Posterior cingulate gyrus (tissue), 11 donors: Measurements from ENCODE around the gene CELSR2.
"Not testable (repeated sequence)": the region's sequence is repeated elsewhere in the genome, so short reads cannot be mapped to it uniquely, and the experiment has no call there.

Source experiments
- DNase-seq, 10 donors: peaks; one replicate each; pipeline versions ENCODE4 v3.0.0 to v3.0.0-alpha.2; 2020 to 2021; ENCODE audit warnings: mixed read lengths in 3 of 10
- intact Hi-C: fragments of 100-400 bp; cut with DNase I; formaldehyde crosslinking; loops from one replicate; pipeline ENCODE4 v1.15.1; 2023

CELSR2 gene

DNA sequence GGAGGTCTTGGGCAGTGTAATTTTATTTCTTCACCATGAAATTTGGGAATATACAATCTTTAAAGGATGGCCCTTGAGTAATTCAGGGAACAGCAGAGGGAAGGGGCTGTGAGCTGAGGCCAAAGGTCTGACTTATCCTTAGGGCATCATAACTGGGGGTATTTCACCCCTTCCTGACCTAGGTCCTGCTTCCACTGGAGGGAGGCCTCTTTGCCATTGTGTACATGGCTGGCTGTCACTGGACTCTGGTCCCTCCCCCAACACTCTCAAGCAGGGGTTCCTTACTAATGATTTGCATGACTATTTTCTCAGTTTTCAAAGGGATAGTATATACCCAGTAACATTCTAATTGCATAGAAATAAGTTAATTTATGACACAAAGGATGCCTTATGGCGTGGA, 40.8 kb downstream of the CELSR2 start:
- DNase-seq, result peak in 1 of 10 donors; percentile 2
- intact Hi-C loops, result no loop called here

DNA sequence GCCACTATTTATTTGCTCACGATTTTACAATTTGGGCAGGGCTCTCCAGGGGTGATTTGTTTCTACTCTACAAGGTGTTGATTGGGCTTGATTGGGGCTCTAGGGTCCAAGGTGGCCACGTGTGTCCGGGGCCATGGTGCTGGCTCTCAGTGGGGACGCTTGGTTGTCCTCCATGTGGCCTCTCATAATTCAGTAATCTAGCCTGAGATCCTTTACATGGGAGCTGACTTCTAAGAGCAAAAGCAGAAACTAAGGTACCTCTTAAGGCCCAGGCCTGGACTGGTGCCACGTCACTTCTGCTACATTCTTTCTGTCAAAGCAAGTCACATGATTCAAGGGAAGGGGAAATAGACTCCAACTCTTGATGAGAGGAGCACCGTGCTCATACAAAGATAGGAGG, 41.7 kb downstream of the CELSR2 start:
- peak in 1 of 10 donors; percentile 14 for DNase-seq
- intact Hi-C loops, result no loop called here

DNA sequence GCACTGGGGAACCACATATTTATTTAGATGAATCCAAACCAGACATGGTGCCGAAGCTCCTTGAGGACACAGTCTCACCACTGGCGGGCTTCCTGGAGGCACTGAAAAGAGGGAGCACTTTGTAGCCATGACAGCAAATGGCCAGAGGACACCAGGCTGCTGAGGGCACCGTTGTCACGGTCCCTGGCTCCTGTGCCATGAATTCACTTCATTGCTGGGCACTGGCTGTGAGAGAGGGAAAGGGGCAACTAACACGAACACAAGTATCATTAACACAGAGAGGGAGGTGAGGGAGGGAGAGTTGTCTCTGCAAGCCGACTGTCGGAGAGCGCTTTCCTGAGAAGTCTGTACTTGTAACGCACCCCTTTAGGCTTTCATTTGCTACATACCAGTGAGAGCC, 43.0 kb downstream of the CELSR2 start:
- peak in 1 of 10 donors; percentile 13 for DNase-seq
- intact Hi-C loops, result no loop called here

DNA sequence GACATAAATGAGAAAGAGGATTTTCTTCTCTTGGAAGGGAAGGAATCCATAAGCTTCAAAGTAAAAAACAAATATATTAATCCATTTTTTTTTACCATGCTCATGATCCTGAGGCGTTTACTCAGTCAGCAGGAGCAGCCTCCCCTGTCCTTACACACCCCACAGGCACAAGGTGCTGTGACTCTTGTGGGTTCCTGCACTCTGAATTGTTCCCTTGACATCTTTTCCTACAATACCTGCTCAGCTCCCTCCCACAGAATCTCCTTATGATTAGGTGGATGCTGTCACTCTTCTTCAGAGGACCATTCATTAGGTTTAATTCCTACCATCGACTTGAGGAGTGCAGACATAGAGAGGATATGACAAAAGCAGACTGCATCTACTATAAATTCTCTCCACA, 43.7 kb downstream of the CELSR2 start:
- no peak for DNase-seq
- intact Hi-C loops, result no loop called here

DNA sequence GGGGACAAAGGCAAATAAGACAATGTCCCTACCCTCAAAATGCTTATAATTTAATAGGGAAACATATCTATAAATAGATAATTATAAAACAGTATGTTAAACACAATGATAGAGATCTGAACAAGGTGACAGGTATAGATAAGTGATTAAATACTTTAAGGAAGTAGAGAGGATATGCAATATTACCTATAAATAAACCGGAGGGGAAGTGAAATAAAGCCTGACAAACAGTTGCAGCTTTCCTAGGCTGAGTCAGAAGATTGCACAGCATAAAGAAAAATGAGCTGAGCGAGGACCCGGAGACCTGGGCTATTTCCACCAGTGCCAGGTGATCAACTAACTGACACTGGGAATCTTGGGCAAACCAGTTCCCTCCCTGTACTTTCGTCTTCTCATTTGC, 45.1 kb downstream of the CELSR2 start:
- DNase-seq, result no peak
- intact Hi-C loops, result no loop called here

DNA sequence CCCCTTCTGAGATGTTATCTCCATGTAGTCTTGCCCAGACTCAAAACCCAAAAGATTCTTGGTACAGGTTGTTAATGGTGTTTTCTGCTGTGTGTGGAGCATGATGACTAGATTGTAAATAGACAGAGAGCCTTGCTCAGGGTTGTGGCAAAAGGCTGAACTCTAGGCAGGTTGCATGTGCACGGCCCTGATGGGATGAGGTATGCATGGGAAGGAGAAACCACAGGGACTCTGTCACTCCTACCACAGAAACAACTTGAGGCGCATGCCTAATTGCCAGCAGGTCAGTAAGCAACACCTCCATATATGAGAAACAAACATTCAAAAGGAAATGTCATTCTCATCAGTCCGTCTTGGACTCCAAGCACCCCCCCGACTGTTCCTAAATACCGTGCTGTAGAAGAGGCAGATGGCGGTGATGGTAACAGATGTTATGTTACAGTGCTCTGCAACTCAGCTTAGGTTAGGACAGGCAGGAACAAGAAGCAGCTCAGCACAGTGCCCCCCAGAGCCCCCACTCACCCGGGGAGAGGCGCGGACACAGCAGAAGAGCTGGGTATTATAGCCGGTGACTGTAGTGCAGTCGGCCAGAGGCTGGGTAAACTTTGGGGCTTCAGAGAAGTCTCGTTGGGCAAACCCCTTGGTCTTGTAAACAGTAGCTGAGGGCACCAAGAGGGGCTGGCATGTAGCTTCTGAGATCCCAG, 46.5 kb downstream of the CELSR2 start:
- no peak for DNase-seq
- intact Hi-C loops, result no loop called here

DNA sequence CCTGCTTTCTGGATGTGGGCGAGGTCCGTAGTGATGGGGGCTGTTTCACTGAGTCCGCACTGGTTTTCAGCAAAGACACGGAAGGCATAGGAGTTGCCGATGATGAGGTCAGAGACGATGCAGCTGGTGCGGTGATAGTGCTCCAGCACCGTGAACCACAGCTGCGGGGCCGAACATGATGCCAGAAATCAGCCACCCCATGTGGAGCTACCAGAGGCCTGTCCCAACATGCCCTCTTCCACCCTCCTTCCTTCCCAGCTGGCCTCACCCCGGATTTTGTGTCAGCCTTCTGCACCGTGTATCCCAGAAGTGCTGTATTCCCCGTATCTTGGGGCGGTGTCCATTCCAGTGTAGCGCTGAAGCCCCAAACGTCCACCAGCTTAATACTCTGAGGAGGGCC, 47.4 kb downstream of the CELSR2 start:
- intact Hi-C loops, result no loop called here

DNA sequence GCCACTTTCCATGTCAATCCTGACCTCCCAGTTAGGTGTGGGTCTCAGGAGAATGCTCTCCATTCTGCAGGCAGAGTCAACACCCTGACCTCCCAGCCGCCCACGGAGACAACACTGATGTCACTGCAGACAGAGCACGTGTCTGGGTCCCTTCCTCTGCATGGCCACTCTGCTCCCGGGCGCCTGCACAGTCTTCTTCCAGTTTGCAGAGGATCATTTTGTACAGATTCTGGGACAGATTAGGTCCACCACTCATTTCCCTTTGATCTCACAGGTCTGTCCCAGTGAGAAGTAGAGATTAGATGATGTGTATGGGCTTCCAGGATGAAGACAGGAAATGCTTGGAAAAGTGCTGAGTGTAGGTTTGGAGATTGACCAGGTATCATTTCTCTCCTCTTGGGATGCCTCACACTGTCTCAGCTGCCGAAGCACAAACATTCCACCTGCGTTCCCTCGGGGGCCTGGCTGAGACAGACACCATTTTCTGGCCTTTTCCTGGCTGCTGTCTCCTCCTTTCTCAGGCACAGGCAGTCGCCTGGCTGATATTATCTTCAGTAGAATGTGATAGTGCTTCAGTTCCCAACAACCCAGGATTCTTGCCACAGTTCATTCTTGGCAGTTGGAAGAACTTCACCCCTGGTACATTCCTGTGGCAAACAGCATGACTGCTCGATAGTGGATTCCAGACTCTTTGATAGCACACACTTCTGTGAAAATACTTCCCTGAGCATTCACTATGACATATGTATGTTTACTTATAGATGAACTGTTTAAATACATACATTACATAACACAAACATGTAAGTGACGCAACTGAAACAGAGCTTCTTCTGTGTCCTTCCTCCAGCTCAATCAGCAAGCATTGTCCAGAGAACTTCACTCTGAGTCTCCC, 49.6 kb downstream of the CELSR2 start:
- intact Hi-C loops, result no loop called here
- DNase-seq, result peak in 7 of 10 donors; percentile 62 to 96 (median 76)

More for the DNA sequence above, 47.4 kb downstream of the CELSR2 start:
- no peak for DNase-seq

DNA sequence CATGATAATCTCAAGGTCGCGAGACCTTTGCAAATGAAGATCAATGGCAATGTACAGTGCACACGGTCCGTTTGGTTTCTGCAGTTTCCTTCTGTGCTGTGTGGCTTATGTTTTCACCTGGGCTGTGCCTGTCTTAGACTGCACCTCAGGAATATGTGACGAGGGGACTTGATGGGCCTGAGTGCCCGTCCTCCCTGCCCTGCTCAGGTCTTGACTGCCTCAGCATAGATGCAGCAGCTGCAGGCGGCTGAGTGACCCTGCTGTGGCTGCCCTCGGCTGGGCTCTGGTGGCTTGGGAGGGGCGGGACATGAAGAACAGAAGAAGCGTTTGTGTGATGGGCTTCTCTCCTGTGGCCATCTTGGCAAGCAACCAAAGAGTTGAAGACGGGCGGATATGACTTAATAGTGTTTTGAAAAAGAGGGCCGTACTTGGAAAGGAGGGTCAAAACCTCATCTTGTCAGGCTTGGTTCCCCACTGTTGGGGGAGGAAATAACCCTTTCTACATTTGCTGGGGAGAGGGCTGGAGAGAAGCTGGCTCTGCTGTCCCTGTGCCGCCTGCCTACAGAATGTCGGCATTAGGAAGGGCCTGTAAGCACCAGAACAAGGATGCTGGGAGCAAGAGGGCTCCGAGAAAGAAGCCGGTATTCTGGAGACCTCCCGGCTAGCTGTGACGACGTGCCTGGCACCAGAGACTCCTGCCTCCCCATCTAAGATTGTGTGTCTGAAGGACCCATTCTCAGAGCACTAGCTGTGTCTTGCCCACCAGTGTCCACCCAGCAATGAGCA, 50.4 kb downstream of the CELSR2 start:
- peak; percentile 74 to 98 (median 87) for DNase-seq
- intact Hi-C loops, result no loop called here

DNA sequence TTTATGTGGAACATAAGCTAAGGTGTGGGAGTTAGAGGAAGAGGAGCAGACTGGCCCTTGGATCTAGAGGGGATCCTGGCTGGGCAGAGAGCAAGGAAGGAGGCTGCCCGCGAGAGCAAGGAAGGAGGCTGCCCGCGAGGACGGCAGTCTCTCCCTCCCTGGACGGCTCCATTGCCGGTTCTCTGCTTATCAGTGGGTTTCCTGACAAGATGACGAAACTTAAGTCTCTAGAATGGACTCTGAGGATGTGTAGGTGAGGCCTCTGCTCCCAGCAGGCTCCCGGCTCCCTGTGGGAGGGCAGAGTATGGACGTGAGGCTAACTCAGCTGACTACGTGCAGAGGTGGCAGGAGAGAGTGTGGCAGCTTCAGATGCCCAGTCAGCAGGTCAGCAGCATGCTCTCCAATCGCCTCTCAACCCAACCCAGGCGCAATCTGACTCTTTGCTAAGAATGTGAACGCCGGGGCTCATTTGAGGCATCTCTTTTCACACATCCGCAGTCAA, 51.4 kb downstream of the CELSR2 start:
- intact Hi-C loops, result no loop called here
- DNase-seq, result no peak

DNA sequence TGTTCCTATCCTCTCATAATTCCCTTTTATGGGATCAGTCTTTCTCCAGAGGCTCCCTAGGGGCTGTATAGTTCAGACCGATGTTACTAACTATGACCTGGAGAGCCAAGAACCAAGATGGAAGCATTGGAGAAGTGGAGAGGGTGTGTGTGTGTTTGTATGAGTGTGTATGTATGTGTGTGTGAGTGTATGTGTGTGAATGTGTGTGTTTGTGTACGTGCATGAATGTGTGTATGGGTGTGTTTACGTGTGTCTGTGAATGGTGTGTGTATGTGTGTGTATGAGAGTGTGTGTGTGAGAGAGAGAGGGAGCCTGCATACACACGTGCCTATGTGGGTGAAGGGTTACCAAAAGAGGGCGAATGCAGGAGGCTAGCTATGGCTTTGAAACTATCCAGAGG, 52.5 kb downstream of the CELSR2 start:
- DNase-seq, result no peak
- intact Hi-C loops, result no loop called here

DNA sequence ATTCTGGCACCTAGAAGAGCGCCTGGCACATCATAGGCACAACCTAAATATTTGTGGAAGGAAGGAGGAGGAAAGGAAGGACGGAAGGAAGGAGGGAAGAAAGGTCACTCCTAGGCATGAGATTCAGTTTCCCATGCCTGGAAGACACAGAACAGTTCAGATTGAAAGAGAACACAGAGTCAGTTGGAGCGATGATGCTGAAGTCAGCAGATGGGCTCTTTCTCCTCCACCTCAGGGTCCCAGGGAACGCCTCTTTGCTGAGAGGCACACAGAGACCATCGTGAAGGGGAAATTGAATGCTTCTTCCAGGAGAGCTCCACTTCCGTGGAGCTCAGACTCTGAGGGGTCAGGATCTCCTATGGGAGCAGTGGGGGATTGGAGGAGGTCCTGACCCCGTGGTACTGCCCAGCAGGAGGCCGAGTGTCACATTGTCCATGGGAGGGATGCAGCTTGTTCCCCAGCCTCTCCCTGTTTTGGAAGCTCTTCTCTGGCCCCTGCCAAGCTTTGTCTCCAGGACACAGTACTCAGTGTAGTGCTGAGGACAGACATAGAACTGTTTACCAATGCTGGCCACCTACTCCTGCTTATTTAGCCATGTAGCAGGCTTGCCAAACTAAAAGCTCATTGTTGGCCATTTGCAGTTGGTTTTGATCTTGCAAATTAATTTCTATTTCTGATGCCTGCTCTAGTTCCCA, 55.0 kb downstream of the CELSR2 start:
- intact Hi-C loops, result loop anchor here (2.0 kb wide), 1 partner anchor 22 kb away; the partner anchor contains the start of gene PSRC1
- peak; percentile 69 to 97 (median 82) for DNase-seq

DNA sequence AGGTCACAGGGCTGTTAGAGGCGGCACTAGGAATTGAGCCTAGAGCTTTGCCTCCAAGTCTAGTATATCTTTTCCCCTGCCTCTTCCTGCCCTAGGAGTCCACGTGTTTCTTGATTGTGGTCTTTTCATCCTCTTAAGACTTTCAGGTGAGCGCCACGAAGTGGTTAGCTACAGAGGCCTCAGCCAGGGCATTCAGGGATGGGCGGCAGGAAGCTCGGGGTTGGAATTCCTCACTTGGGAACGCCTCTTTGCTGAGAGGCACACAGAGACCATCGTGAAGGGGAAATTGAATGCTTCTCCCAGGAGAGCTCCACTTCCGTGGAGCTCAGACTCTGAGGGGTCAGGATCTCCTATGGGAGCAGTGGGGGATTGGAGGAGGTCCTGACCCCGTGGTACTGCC, 56.7 kb downstream of the CELSR2 start:
- intact Hi-C loops, result loop anchor here (2.0 kb wide), 1 partner anchor 23 kb away; the partner anchor contains the start of gene PSRC1
- not testable (repeated sequence) for DNase-seq

DNA sequence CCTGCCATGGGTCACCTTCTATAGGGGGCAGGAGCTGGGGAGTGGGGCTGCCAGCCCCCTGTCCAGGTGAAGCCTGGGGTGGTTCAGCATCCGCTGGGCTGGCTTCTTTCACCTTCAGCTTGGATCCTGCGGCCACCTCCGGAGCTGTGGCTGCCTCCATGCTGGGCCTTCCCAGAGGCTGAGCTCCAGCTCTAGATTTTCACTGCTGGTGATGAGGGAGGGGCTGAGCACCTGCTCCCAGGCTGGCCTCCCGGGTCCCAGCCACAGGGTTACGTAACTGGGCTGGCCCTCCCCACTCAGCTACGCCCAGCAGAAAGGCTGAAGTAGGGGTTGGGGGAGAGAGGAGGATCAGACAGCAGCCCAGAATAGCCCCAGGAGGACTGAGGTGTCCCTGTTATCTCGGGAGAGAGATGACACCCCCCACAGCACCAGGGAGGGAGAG, 57.5 kb downstream of the CELSR2 start, which contains the start of gene MYBPHL:
Gene MYBPHL, minus strand, starts transcription at position 180 of the 442 bp plus-strand sequence. Its CDS starts 20 bp downstream, at position 160.
- intact Hi-C loops, result no loop called here
- DNase-seq, result peak in 3 of 10 donors; percentile 41 to 85 (median 75)

DNA sequence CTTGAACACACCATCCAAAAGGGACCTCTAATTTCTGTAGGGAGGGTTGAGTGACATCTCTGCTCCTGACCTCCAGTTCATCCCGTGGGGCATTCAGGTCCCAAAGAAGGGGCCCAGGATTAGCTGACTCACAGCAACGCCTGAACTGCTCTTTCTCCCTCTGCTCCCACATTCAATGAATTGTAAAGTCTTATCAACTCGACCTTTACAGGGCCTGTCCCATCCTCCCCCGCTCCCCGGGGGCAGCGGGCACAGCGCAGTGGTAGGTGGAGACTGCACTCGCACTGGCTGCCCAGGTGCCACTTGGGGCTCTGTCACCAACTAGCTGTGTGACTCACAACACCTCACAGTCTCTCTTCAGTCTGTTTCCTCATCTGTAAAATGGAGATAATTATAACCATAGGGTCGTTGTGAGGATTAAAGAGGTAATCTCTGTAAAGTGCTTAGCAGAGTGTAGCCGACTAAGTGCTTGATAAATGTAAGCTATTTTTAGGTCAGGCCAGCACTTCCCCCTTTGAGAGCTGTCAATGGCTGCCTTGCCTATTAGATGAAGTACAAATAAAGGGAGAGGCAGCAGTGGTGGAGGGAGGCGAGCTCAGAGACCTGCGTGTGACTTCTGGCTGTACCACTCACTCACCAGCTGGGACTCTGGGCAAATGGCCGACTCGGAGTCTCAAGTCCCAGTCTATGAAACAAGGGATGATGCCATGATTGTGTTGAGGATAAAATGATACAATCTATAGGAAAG, 58.1 kb downstream of the CELSR2 start:
- intact Hi-C loops, result no loop called here
- peak in 7 of 10 donors; percentile 48 to 93 (median 58) for DNase-seq

DNA sequence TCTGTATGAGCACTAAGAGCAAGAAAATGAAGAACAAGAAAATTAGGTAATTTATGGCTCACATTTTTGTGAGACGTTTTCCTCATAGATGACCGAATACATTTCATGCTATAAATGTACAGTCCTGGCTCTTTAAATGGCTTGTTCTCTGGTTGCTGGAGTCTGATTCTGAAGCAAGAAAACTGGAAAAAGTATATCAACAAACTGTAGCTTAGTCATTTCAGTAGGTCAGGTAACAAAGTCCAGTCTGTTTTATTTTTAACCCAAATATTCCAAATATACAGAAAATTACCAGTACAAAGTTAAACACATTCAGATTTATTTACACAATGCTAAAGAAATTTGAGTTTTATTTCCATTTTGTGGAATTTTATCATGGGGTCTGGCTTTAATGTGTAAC, 60.0 kb downstream of the CELSR2 start:
- DNase-seq, result no peak
- intact Hi-C loops, result no loop called here

DNA sequence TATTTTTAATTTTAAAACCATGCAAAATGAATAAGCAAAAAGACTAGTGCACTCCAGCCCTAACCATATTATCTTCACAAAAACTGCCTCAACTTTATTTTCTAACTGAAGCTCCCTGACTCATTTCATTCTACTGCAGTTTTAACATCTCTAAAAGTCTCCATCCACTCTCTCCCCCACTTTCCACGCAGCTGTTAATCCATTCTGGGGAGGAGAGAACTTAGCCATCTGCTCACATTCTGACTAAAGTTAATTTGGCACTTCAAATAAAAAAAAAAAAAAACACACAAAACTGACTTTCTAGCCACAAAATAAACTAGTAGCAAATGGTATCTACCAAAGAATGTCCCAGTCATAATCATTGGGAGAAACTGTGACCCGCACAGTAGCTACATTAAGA, 62.9 kb downstream of the CELSR2 start:
- no peak for DNase-seq
- intact Hi-C loops, result loop anchor here (10.0 kb wide), 1 partner anchor 83 kb away; the partner anchor contains the start of gene SORT1

DNA sequence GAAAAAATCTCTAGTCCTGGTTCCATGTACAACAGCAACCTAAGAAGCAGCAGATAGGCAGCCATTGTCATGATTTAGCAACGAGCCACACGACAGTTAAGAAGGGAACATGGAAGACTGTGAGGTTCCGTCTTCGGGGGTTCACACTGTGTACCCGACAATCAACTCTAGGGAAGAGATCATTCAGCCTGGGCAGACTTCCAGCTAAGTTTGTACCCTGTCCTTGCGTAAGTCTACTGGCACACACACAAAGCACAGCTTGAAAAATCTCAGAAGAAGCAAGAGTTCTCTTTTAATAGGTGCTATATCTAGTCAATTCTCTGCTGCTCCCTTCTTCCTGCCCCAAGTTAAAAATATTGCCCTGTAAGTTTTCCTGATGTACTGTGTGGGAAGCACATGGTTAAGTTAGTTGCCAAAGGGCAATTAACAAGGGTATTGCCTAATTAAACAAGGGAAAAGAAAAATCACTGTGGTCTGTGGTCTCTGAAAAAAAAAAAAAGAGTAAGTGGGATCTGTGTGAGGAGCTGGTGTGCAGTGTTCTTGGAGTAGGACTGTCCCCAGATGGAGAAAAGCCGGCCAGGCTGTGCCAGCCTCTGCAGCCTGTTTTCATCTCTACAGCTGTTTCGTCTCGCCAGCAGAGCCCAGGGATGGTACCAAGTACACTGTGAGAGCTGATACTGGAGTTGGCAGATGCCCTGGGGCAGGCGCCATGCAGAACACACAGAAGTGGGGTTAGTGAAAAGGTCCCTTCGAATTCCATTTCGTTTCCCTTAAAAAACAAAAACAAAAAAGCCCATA, 63.8 kb downstream of the CELSR2 start:
- DNase-seq, result peak; percentile 69 to 98 (median 86)

More for the DNA sequence above, 63.8 kb downstream of the CELSR2 start:
- intact Hi-C loops, result loop anchor here (10.0 kb wide), 1 partner anchor 82 kb away; the partner anchor contains the start of gene SORT1
